Fibroblast of peridontal ligament (primary cell): ENCODE measurements around the gene PRIMA1.

Experiments used
- DNase-seq: peaks from one replicate; pipeline ENCODE4 v3.0.0-alpha.2; 2010; ENCODE audit errors: extremely low read depth

Gene PRIMA1

GRCh38 chr14:93757206-93757605, 31.1 kb downstream of the PRIMA1 start:
- no peak for DNase-seq

GRCh38 chr14:93753647-93754046, 34.6 kb downstream of the PRIMA1 start:
- DNase-seq = no peak

- no peak for DNase-seq
Observed at GRCh38 chr14:93752980-93753561, 35.2 kb downstream of the PRIMA1 start.

GRCh38 chr14:93751946-93752655, 36.2 kb downstream of the PRIMA1 start:
- DNase-seq = no peak

- no peak for DNase-seq
Observed at GRCh38 chr14:93749076-93749420, 39.2 kb downstream of the PRIMA1 start.

- DNase-seq = no peak
Observed at GRCh38 chr14:93748208-93749075, 39.8 kb downstream of the PRIMA1 start.

GRCh38 chr14:93747560-93747959, 40.7 kb downstream of the PRIMA1 start:
- DNase-seq = no peak

GRCh38 chr14:93747102-93747501, 41.2 kb downstream of the PRIMA1 start:
- no peak for DNase-seq

- DNase-seq = no peak
Observed at GRCh38 chr14:93745603-93746273, 42.5 kb downstream of the PRIMA1 start.

GRCh38 chr14:93744876-93745275, 43.4 kb downstream of the PRIMA1 start:
- no peak for DNase-seq

- DNase-seq = no peak
Observed at GRCh38 chr14:93744176-93744575, 44.1 kb downstream of the PRIMA1 start.

- DNase-seq = no peak
Observed at GRCh38 chr14:93743270-93744060, 44.8 kb downstream of the PRIMA1 start.

- DNase-seq = no peak
Observed at GRCh38 chr14:93742761-93743160, 45.5 kb downstream of the PRIMA1 start.

- DNase-seq = no peak
Observed at GRCh38 chr14:93741556-93742230, 46.6 kb downstream of the PRIMA1 start.

GRCh38 chr14:93737634-93738033, 50.7 kb downstream of the PRIMA1 start:
- DNase-seq = no peak

- DNase-seq = no peak
Observed at GRCh38 chr14:93736378-93737014, 51.8 kb downstream of the PRIMA1 start.

GRCh38 chr14:93735206-93735605, 53.1 kb downstream of the PRIMA1 start:
- DNase-seq = no peak

GRCh38 chr14:93734086-93734822, 54.0 kb downstream of the PRIMA1 start:
- no peak for DNase-seq

GRCh38 chr14:93733631-93734030, 54.7 kb downstream of the PRIMA1 start:
- DNase-seq = no peak

- no peak for DNase-seq
Observed at GRCh38 chr14:93733231-93733630, 55.1 kb downstream of the PRIMA1 start.
